OCI-LY7 (cell line): ENCODE data around the gene SMIM24. TPM values are rescaled to one million over a fixed set of nuclear protein-coding genes. Genes with fewer than 3 reads are reported as not detected.

Source experiments
- BruUV-seq: library from RNA; stranded (reverse); fragments of 400-500 nt; replicated peaks from 2 replicates; lab custom pipeline; 2021; lab: Mats Ljungman, UMichigan
- CTCF ChIA-PET: fragments of 300-600 bp; sonication (Branson Sonifier 250); formaldehyde crosslinking; loops from one replicate; lab custom pipeline; 2022; ENCODE audit warnings: antibody characterized with exemption; ENCODE audit not compliant: unreplicated experiment; lab: Charles Lee
- POLR2A ChIA-PET: fragments of 300-600 bp; sonication (Branson Sonifier 250); formaldehyde crosslinking; loops from one replicate; lab custom pipeline; 2022; ENCODE audit warnings: antibody characterized with exemption; lab: Charles Lee
- DNase-seq: peaks from one replicate; pipeline ENCODE4 v3.0.0-alpha.2; 2015; ENCODE audit warnings: low spot score
- H2AFZ ChIP-seq: fragments of 200-600 bp; sonication (generic), shearing (Covaris generic); 2 replicates; pipeline ENCODE4 v1.6.1; 2014; ENCODE audit warnings: mild to moderate bottlenecking, antibody characterized with exemption, low read length, moderate library complexity
- H3K27ac ChIP-seq: fragments of 200-600 bp; sonication (generic); 2 replicates; pipeline ENCODE4 v1.5.1; 2014; ENCODE audit warnings: mixed run types, low read depth, mild to moderate bottlenecking, moderate library complexity, low read length, inconsistent platforms; ENCODE audit not compliant: poor library complexity, severe bottlenecking
- H3K36me3 ChIP-seq: fragments of 200-600 bp; sonication (generic); 2 replicates; pipeline ENCODE4 v1.6.1; 2014; ENCODE audit warnings: mild to moderate bottlenecking, antibody characterized with exemption, low read length, moderate library complexity, mixed read lengths; ENCODE audit not compliant: insufficient read depth
- H3K4me1 ChIP-seq: fragments of 200-600 bp; sonication (generic); 2 replicates; pipeline ENCODE4 v1.5.1; 2014; ENCODE audit warnings: mild to moderate bottlenecking, low read length; ENCODE audit not compliant: insufficient read depth, poor library complexity, severe bottlenecking
- H3K4me2 ChIP-seq: fragments of 200-600 bp; sonication (generic); 2 replicates; pipeline ENCODE4 v1.6.1; 2014; ENCODE audit warnings: mild to moderate bottlenecking, low read length
- H3K4me3 ChIP-seq: fragments of 200-600 bp; sonication (generic); 2 replicates; pipeline ENCODE4 v1.5.1; 2014; ENCODE audit warnings: mild to moderate bottlenecking, low read depth, low read length; ENCODE audit not compliant: poor library complexity, severe bottlenecking
- H3K79me2 ChIP-seq: fragments of 200-600 bp; sonication (generic); 2 replicates; pipeline ENCODE4 v1.6.1; 2016; ENCODE audit warnings: low read depth, mild to moderate bottlenecking, low read length, moderate library complexity, mixed read lengths; ENCODE audit not compliant: insufficient read depth
- H3K9me2 ChIP-seq: fragments of 200-600 bp; sonication (generic); 2 replicates; pipeline ENCODE4 v1.6.1; 2016; ENCODE audit warnings: mild to moderate bottlenecking, low read length, mixed read lengths; ENCODE audit not compliant: insufficient read depth
- H3K9me3 ChIP-seq: fragments of 200-600 bp; sonication (generic); 2 replicates; pipeline ENCODE4 v1.6.1; 2014; ENCODE audit warnings: mild to moderate bottlenecking, mixed run types, low read length, mixed read lengths
- H4K20me1 ChIP-seq: fragments of 200-600 bp; sonication (generic); 2 replicates; pipeline ENCODE4 v1.6.1; 2014; ENCODE audit warnings: mild to moderate bottlenecking, antibody characterized with exemption, low read length, moderate library complexity, mixed read lengths; ENCODE audit not compliant: insufficient read depth
- EZH2phosphoT487 ChIP-seq: fragments of 200-600 bp; sonication (generic); IDR thresholded peaks from 2 replicates; pipeline ENCODE4 v1.6.1; 2018; ENCODE audit warnings: low read depth, borderline replicate concordance, mild to moderate bottlenecking, mixed run types, antibody characterized with exemption, low read length, moderate library complexity, mixed read lengths
- intact Hi-C: fragments of 100-400 bp; cut with micrococcal nuclease; formaldehyde crosslinking; loops from one replicate; pipeline ENCODE4 v1.10.0; 2022; ENCODE audit not compliant: unreplicated experiment
- total RNA-seq, 2 experiments: library from RNA; depleted of rRNA in 1 of 2; stranded (reverse); fragments of >200 nt in 1 of 2; shearing (Covaris generic) in 1 of 2; gene quantifications; 2 replicates each; pipeline ENCODE4 v1.2.3, GENCODE V29; 2014 to 2022
- TF ChIP-seq, protein P1 (sequence below): fragments of 200-600 bp; sonication (generic); conservative IDR thresholded peaks from 2 replicates; pipeline ENCODE4 v1.5.1; 2014; ENCODE audit warnings: mild to moderate bottlenecking, antibody characterized with exemption, low read length, moderate library complexity, mixed read lengths

The SMIM24 gene
- total RNA-seq, 2 experiments from 2014 or later = 6.8 to 9.9 TPM

DNA sequence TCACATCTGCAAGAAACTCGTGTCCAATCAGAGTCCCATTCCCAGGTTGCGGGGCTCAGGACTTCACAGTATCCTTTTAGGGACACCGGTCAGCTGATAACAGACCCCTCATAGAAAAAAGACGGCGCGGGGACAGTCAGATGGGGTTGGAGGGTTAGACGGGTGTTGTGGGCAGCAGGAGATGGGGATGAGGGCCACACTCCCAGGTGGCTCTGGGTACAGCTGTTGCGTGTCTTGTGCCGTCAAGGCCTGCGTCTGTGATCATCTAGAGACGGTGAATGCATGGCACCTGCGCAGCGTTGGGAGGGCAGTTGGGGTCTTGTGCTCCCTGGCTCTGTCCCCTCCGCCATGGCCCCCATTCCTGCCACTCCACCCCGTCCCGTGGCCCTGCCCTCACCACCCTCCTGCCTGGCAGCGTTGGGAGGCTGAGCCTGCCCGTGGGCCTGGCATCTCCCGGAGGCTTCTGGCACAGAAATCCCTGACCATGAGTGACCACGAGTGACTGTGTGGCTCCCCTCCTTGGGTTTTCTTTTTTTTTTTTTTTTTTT is 44.7 kb upstream of the SMIM24 start:
- Histone ChIP-seq H3K36me3 (peaks cover 57% of the 10 kb centered on the region), H3K9me3 (no peaks in the 10 kb centered on the region), H3K27ac (no peak overlapping the region), H4K20me1 (no peaks in the 10 kb centered on the region), H3K79me2 (no peaks in the 10 kb centered on the region), H2AFZ (no peak overlapping the region), H3K4me1 (no peaks in the 10 kb centered on the region), H3K4me3 (no peak overlapping the region), H3K9me2 (no peaks in the 10 kb centered on the region), H3K4me2 (no peak overlapping the region)
- no TSS peak for BruUV-seq
- POLR2A ChIA-PET = no interaction called here
- no peak for TF ChIP-seq EZH2phosphoT487
- TF ChIP-seq, protein P1, sequence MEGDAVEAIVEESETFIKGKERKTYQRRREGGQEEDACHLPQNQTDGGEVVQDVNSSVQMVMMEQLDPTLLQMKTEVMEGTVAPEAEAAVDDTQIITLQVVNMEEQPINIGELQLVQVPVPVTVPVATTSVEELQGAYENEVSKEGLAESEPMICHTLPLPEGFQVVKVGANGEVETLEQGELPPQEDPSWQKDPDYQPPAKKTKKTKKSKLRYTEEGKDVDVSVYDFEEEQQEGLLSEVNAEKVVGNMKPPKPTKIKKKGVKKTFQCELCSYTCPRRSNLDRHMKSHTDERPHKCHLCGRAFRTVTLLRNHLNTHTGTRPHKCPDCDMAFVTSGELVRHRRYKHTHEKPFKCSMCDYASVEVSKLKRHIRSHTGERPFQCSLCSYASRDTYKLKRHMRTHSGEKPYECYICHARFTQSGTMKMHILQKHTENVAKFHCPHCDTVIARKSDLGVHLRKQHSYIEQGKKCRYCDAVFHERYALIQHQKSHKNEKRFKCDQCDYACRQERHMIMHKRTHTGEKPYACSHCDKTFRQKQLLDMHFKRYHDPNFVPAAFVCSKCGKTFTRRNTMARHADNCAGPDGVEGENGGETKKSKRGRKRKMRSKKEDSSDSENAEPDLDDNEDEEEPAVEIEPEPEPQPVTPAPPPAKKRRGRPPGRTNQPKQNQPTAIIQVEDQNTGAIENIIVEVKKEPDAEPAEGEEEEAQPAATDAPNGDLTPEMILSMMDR = no peak
- intact Hi-C loops = no loop called here
- CTCF ChIA-PET = no interaction called here
- no peak for DNase-seq

DNA sequence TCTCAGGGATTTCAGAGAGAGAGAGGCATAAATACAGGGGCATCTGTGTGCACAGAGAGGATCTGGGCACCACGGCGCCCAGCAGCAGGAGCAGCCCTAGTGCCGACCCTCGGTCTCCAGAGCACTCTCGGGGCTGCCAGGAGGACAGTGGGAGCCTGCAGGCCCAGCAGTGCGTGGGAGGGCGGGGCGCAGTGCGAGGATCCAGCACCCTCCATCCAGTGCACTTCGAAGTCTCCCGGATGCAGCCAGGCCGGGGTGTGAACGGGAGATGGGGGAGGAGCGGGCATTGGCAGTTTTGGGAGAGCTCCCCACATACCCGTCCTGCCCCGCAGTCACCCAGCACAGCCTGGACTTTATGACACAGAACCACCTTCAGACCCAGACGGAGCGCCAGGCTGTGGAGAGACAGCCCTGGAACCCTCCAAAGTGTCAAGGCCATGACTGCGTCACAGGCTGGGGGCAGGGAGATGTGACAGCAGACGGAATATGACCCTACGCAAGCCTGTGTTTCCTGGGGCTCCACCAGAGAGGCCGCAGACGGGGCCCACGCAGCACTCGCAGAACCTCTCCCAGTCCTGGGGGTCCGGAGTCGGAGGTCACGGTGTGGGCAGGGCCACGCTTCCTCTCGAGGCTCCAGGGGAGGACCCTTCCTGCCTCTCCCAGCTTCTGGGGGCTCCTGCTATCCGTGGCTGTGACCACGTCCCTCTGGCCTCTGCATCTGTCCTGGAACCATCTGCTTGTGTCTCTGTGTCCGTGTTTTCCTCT is 43.9 kb upstream of the SMIM24 start:
- no peaks in the 10 kb centered on the region for H3K9me2 ChIP-seq
- H3K4me2 ChIP-seq = no peak overlapping the region
- peaks cover 64% of the 10 kb centered on the region for H3K36me3 ChIP-seq
- TF ChIP-seq EZH2phosphoT487 = no peak
- intact Hi-C loops = no loop called here
- no peaks in the 10 kb centered on the region for H3K79me2 ChIP-seq
- ChIA-PET CTCF (no interaction called here), POLR2A (no interaction called here)
- DNase-seq = no peak
- H2AFZ ChIP-seq = no peak overlapping the region
- no peak overlapping the region for H3K27ac ChIP-seq
- no peaks in the 10 kb centered on the region for H4K20me1 ChIP-seq
- no peaks in the 10 kb centered on the region for H3K4me1 ChIP-seq
- BruUV-seq = no TSS peak
- no peak overlapping the region for H3K4me3 ChIP-seq
- H3K9me3 ChIP-seq = no peaks in the 10 kb centered on the region

- no peaks in the 10 kb centered on the region; the same call in 1 of the 2 replicates for H3K79me2 ChIP-seq
- no peak overlapping the region for H3K27ac ChIP-seq
- H3K36me3 ChIP-seq = peaks cover 69% of the 10 kb centered on the region
- ChIA-PET CTCF (no interaction called here), POLR2A (no interaction called here)
- no peak overlapping the region for H2AFZ ChIP-seq
- no peaks in the 10 kb centered on the region for H3K4me1 ChIP-seq
- H3K9me3 ChIP-seq = no peaks in the 10 kb centered on the region
- H3K4me2 ChIP-seq = no peak overlapping the region
- H4K20me1 ChIP-seq = no peaks in the 10 kb centered on the region
- intact Hi-C loops = no loop called here
- no TSS peak for BruUV-seq
- H3K4me3 ChIP-seq = no peak overlapping the region
- no peaks in the 10 kb centered on the region for H3K9me2 ChIP-seq
- no peak for DNase-seq
- TF ChIP-seq, protein P1 = no peak
- TF ChIP-seq EZH2phosphoT487 = no peak
These were observed 43.2 kb upstream of the SMIM24 start for GRCh38 chr19:3523361-3524077.
